Measurements from ENCODE around the gene AKIRIN2. TPM values are rescaled to one million over a fixed set of nuclear protein-coding genes. Genes with fewer than 3 reads are reported as not detected.

The AKIRIN2 gene
- total and polyA plus RNA-seq, 11 donors, result 15.2 to 54.7 (median 40.7) TPM

- 66 to 73% (median 70%) methylated on average over 8 of the region's 8 CpGs for WGBS, 4 donors
- H3K27me3 ChIP-seq, result no peaks in the 10 kb centered on the region
- H3K9me3 ChIP-seq, result no peaks in the 10 kb centered on the region
- ATAC-seq, result peak; percentile 94 to 99 (median 98)
- DNase-seq, result peak; percentile 70 to 80 (median 73)
- peaks cover 0 to 50% (median 11%) of the 10 kb centered on the region in 12 donors for H3K4me1 ChIP-seq
- no peaks in the 10 kb centered on the region for H3K36me3 ChIP-seq
- H3K27ac ChIP-seq, result peak overlapping the region; percentile 22 to 85 (median 64)
- no peak overlapping the region for H3K4me3 ChIP-seq
- intact Hi-C loops (cut with DNase I), result no loop called here
- TF ChIP-seq CTCF (IDR thresholded peaks at IDR 0.05), result no peak
- no peak for TF ChIP-seq POLR2A (IDR thresholded peaks at IDR 0.05)
Measured at GRCh38 chr6:87723170-87724078, 21.4 kb upstream of the AKIRIN2 start.

DNA sequence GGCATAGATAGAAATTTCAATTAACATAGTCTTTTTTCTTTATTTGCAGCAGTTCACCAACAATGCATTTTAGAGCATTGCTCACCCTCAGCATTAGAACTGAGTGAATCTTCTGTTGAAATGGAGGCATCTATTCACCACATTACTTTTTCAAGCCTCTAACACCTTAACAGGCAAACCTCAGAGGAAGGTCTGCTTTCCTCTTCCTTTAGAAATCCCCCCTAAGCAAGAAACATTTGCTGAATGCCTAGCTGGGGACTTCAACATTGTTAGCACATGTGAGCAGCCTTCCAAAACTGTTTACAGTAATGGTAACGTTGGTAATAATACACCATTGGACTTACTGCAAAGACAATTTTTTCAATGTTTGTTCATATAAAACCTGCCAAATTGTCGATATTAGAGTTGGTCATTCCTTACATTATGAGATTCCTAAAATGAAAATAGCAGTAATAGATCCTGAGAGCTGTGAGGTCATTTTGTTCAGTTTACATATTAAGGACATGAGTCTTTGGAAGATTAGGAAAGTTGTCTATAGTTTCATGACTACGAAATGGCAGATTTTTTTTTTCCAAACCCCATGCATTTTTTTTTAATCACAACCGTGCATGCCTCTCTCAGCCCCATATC lies 20.6 kb upstream of the AKIRIN2 start:
- TF ChIP-seq POLR2A (IDR thresholded peaks at IDR 0.05), result no peak
- no peaks in the 10 kb centered on the region for H3K9me3 ChIP-seq
- H3K4me1 ChIP-seq, result peaks cover 0 to 56% (median 11%) of the 10 kb centered on the region in 12 donors
- 46 to 71% (median 56%) methylated on average over 4 of the region's 4 CpGs for WGBS, 4 donors
- H3K27ac ChIP-seq, result peak overlapping the region in 9 of 12 donors; percentile 22 to 85 (median 68)
- ATAC-seq (no peak), DNase-seq (no peak)
- H3K36me3 ChIP-seq, result no peaks in the 10 kb centered on the region
- H3K4me3 ChIP-seq, result no peak overlapping the region
- intact Hi-C loops (cut with DNase I), result no loop called here
- H3K27me3 ChIP-seq, result no peaks in the 10 kb centered on the region

- H3K36me3 ChIP-seq, result no peaks in the 10 kb centered on the region
- TF ChIP-seq POLR2A (IDR thresholded peaks at IDR 0.05) (no peak), CTCF (IDR thresholded peaks at IDR 0.05) (no peak)
- 37 to 93% (median 70%) methylated on average over 1 of the region's 1 CpG for WGBS, 4 donors
- DNase-seq (no peak), ATAC-seq (no peak)
- intact Hi-C loops (cut with DNase I), result no loop called here
- H3K4me3 ChIP-seq, result no peak overlapping the region
- no peaks in the 10 kb centered on the region for H3K27me3 ChIP-seq
- peak overlapping the region in 1 of 12 donors; percentile 9 for H3K27ac ChIP-seq
- no peaks in the 10 kb centered on the region for H3K9me3 ChIP-seq
- H3K4me1 ChIP-seq, result peaks cover 0 to 65% (median 14%) of the 10 kb centered on the region in 12 donors
Measured at GRCh38 chr6:87721311-87721710, 19.3 kb upstream of the AKIRIN2 start.

GRCh38 chr6:87718662-87719433 lies 16.8 kb upstream of the AKIRIN2 start:
- Histone ChIP-seq H3K27ac (peak overlapping the region in 1 of 12 donors; percentile 81), H3K4me3 (no peak overlapping the region), H3K36me3 (no peaks in the 10 kb centered on the region), H3K4me1 (peaks cover 0 to 51% (median 9%) of the 10 kb centered on the region in 12 donors), H3K27me3 (no peaks in the 10 kb centered on the region), H3K9me3 (no peaks in the 10 kb centered on the region)
- no peak for TF ChIP-seq POLR2A (IDR thresholded peaks at IDR 0.05)
- TF ChIP-seq CTCF (IDR thresholded peaks at IDR 0.05), result no peak
- DNase-seq (no peak), ATAC-seq (no peak)
- WGBS, 4 donors, result 82 to 93% (median 90%) methylated on average over 9 of the region's 9 CpGs
- intact Hi-C loops (cut with DNase I), result no loop called here
